Measurements from ENCODE around the gene PRKCE.

- TF ChIP-seq CTCF (conservative IDR thresholded peaks at IDR 0.05; ENCODE audit: low read depth in 2 of 2), result no peak
- no peak for TF ChIP-seq NANOG (IDR thresholded peaks at IDR 0.05; ENCODE audit: borderline replicate concordance)
- no peak for TF ChIP-seq EZH2 (IDR thresholded peaks at IDR 0.05; ENCODE audit: low read depth, unreplicated experiment)
- no peak for TF ChIP-seq JUNB (IDR thresholded peaks at IDR 0.05; ENCODE audit: unreplicated experiment)
- no peak for TF ChIP-seq POLR2AphosphoS5 (IDR thresholded peaks at IDR 0.05; ENCODE audit: low read depth)
- no peak for TF ChIP-seq REST (IDR thresholded peaks at IDR 0.05; ENCODE audit: unreplicated experiment)
- no peak for TF ChIP-seq ETS1 (IDR thresholded peaks at IDR 0.05)
- TF ChIP-seq ZNF331 (CRISPR knock-in tag; IDR thresholded peaks at IDR 0.05; ENCODE audit: low read depth), result no peak
- no peak for TF ChIP-seq EZH2phosphoT487 (IDR thresholded peaks at IDR 0.05; ENCODE audit: unreplicated experiment)
- TF ChIP-seq CREB1 (CRISPR knock-in tag; IDR thresholded peaks at IDR 0.05; ENCODE audit: low read depth), result no peak
- no peak for TF ChIP-seq ZNF462 (CRISPR knock-in tag; IDR thresholded peaks at IDR 0.05)
Observed at GRCh38 chr2:45849491-45850283, 198.2 kb downstream of the PRKCE start.
